GDM1 (cell line): ENCODE measurements around the gene SCD5.

Experiments used
- DNase-seq: peaks from one replicate; lab custom pipeline; 2025; lab: John Stamatoyannopoulos, UW

Gene SCD5

GRCh38 chr4:82691431-82691830, 107.2 kb downstream of the SCD5 start:
- no peak for DNase-seq

GRCh38 chr4:82688091-82688795, 110.4 kb downstream of the SCD5 start:
- DNase-seq: no peak

GRCh38 chr4:82687531-82687930, 111.1 kb downstream of the SCD5 start:
- DNase-seq: no peak

GRCh38 chr4:82681754-82682153, 116.8 kb downstream of the SCD5 start:
- DNase-seq: no peak

GRCh38 chr4:82680834-82681233, 117.8 kb downstream of the SCD5 start:
- no peak for DNase-seq

- DNase-seq: no peak
Observed at GRCh38 chr4:82679531-82679930, 119.1 kb downstream of the SCD5 start.

GRCh38 chr4:82678051-82678450, 120.5 kb downstream of the SCD5 start:
- DNase-seq: no peak

- no peak for DNase-seq
Observed at GRCh38 chr4:82677327-82677726, 121.3 kb downstream of the SCD5 start.

GRCh38 chr4:82667761-82668480, 130.7 kb downstream of the SCD5 start:
- no peak for DNase-seq

- DNase-seq: no peak
Observed at GRCh38 chr4:82666970-82667665, 131.5 kb downstream of the SCD5 start.

- no peak for DNase-seq
Observed at GRCh38 chr4:82661181-82661992, 137.2 kb downstream of the SCD5 start.

- peak; percentile 35 for DNase-seq
Observed at GRCh38 chr4:82652062-82652461, 146.5 kb downstream of the SCD5 start.

GRCh38 chr4:82650868-82651267, 147.7 kb downstream of the SCD5 start:
- DNase-seq: no peak

GRCh38 chr4:82648356-82648755, 150.2 kb downstream of the SCD5 start:
- DNase-seq: no peak

GRCh38 chr4:82645936-82646565, 152.5 kb downstream of the SCD5 start:
- no peak for DNase-seq

GRCh38 chr4:82644734-82645126, 153.9 kb downstream of the SCD5 start:
- DNase-seq: no peak

GRCh38 chr4:82643994-82644733, 154.4 kb downstream of the SCD5 start:
- DNase-seq: no peak

- no peak for DNase-seq
Observed at GRCh38 chr4:82642331-82642730, 156.3 kb downstream of the SCD5 start.

GRCh38 chr4:82640540-82640939, 158.1 kb downstream of the SCD5 start:
- no peak for DNase-seq

GRCh38 chr4:82639971-82640370, 158.6 kb downstream of the SCD5 start:
- DNase-seq: no peak

GRCh38 chr4:82638479-82638878, 160.1 kb downstream of the SCD5 start:
- no peak for DNase-seq
